ENCODE data around the gene IGF2BP2.

- TF ChIP-seq CTCF (conservative IDR thresholded peaks at IDR 0.05) (no peak), ZFX (IDR thresholded peaks at IDR 0.05) (no peak)
These were observed 31.5 kb downstream of the IGF2BP2 start for GRCh38 chr3:185793381-185793780.
